Muscle layer of duodenum (tissue), 2 donors: Measurements from ENCODE around the gene CACNA2D3.

ENCODE experiments used
- H3K27ac ChIP-seq: one replicate; pipeline ENCODE4 v1.7.0; 2013; ENCODE audit warnings: mild to moderate bottlenecking, low read length
- H3K27me3 ChIP-seq: one replicate; pipeline ENCODE4 v1.7.0; 2013; ENCODE audit warnings: low read depth, mild to moderate bottlenecking, control low read depth, low read length
- H3K36me3 ChIP-seq, 2 donors: one replicate each; pipeline ENCODE4 v1.7.0; 2013; ENCODE audit warnings: low read length in 2 of 2, control low read depth in 1 of 2, mild to moderate bottlenecking in 1 of 2; ENCODE audit not compliant: insufficient read depth in 2 of 2, control insufficient read depth in 1 of 2
- H3K4me1 ChIP-seq, 2 donors: one replicate each; pipeline ENCODE4 v1.7.0; 2013; ENCODE audit warnings: low read length in 2 of 2, mild to moderate bottlenecking in 2 of 2, control low read depth in 1 of 2, moderate library complexity in 1 of 2; ENCODE audit not compliant: insufficient read depth in 2 of 2, control insufficient read depth in 1 of 2
- H3K4me3 ChIP-seq, 2 donors: one replicate each; pipeline ENCODE4 v1.7.0; 2013; ENCODE audit warnings: low read length in 2 of 2, low read depth in 1 of 2, mild to moderate bottlenecking in 1 of 2
- H3K9me3 ChIP-seq, 2 donors: one replicate each; pipeline ENCODE4 v1.7.0; 2013; ENCODE audit warnings: low read length in 2 of 2, control low read depth in 1 of 2, mild to moderate bottlenecking in 1 of 2; ENCODE audit not compliant: control insufficient read depth in 1 of 2
- donor health status: healthy.

The CACNA2D3 gene

GRCh38 chr3:54173371-54173770, 51.0 kb downstream of the CACNA2D3 start:
- Histone ChIP-seq H3K4me3 (no peak overlapping the region), H3K27ac (no peak overlapping the region), H3K9me3 (no peaks in the 10 kb centered on the region), H3K36me3 (no peaks in the 10 kb centered on the region), H3K27me3 (no peaks in the 10 kb centered on the region), H3K4me1 (no peaks in the 10 kb centered on the region)

DNA sequence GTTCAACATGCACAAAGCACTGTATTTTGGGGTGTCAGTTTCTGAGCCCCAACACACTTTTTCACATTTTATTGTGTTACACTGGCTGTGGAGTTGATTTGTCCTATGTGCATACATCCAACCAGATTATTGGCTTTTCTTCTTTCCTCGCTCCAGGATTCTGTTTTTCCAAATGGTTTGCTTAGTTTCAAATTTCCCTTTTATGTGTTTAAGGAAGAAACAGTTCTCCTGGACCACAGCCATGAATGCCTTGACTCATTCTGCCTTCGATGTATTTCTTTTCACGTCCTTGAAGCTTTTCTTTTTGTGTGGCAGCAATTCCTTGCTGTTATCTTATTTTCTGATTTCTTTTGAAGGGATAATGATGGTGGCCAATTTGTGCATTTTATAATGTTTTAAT, 53.8 kb downstream of the CACNA2D3 start:
- H3K9me3 ChIP-seq = no peaks in the 10 kb centered on the region
- H3K27ac ChIP-seq = no peak overlapping the region
- no peak overlapping the region for H3K4me3 ChIP-seq
- no peaks in the 10 kb centered on the region for H3K4me1 ChIP-seq
- H3K27me3 ChIP-seq = no peaks in the 10 kb centered on the region
- H3K36me3 ChIP-seq = no peaks in the 10 kb centered on the region

DNA sequence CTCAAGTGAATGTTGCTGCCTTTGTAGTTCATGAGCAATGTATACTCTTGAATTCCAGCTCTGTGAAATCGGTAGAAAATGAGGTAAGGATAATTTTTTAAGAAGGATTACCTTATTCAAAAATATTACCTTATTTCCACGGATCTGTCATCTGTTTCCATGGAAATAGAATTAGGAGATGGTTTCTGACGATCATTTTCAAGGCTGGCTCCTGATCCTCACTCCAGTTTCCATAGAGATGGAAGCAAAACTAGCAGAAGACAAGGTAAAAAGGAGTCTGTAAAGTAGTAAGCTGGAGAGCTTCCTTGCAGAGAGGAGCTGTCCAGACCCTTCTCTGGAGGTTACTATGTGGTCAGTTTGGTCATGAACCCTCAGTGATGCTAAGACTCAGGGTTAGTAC, 55.5 kb downstream of the CACNA2D3 start:
- H3K36me3 ChIP-seq = no peaks in the 10 kb centered on the region
- H3K4me3 ChIP-seq = no peak overlapping the region
- no peaks in the 10 kb centered on the region for H3K27me3 ChIP-seq
- H3K27ac ChIP-seq = no peak overlapping the region
- no peaks in the 10 kb centered on the region for H3K4me1 ChIP-seq
- no peaks in the 10 kb centered on the region for H3K9me3 ChIP-seq

GRCh38 chr3:54178376-54178775, 56.0 kb downstream of the CACNA2D3 start:
- Histone ChIP-seq H3K27me3 (no peaks in the 10 kb centered on the region), H3K36me3 (no peaks in the 10 kb centered on the region), H3K9me3 (no peaks in the 10 kb centered on the region), H3K4me1 (no peaks in the 10 kb centered on the region), H3K27ac (no peak overlapping the region), H3K4me3 (no peak overlapping the region)

GRCh38 chr3:54180921-54181320, 58.6 kb downstream of the CACNA2D3 start:
- Histone ChIP-seq H3K9me3 (no peaks in the 10 kb centered on the region), H3K36me3 (no peaks in the 10 kb centered on the region), H3K27ac (no peak overlapping the region), H3K4me3 (no peak overlapping the region), H3K27me3 (no peaks in the 10 kb centered on the region), H3K4me1 (no peaks in the 10 kb centered on the region)

DNA sequence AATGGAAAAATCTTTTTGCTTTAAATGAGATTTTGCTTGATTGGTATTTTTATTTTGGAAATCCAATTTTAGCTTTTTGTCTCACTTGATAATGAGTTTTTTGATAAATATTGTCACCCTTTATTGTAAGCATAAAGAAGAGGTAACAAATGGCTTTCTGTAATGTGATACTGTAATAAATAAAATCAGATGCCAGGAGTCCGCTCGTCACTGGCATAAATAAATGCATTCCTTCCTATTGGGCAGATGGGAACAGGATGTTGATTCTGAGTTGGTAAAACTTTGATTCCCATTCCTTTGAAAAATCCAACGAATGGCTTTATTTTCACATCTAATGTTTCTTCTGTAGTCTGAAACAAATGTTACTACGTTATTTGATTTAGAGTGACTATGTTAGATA, 59.9 kb downstream of the CACNA2D3 start:
- H3K4me3 ChIP-seq = no peak overlapping the region
- H3K36me3 ChIP-seq = no peaks in the 10 kb centered on the region
- no peak overlapping the region for H3K27ac ChIP-seq
- H3K9me3 ChIP-seq = no peaks in the 10 kb centered on the region
- H3K4me1 ChIP-seq = no peaks in the 10 kb centered on the region
- no peaks in the 10 kb centered on the region for H3K27me3 ChIP-seq

DNA sequence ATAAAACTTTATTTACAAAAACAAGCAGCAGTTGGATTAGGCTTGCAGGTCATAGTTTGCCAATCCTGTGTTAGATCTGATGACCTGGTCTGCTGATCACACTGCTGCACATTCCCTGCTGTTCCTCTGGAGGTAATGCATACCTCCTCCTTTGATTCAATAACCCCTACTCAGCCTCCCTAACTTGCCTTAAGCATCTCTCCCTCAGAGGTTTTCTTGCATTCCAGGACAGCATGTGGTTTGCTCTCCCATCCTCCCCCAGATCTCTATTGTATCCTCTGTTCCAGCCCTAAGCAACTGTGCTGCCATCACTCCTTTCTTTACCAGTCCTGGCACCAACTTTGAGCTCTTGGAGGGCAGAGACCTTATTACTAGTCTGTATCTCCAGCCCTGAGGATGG, 63.4 kb downstream of the CACNA2D3 start:
- H3K27me3 ChIP-seq = no peaks in the 10 kb centered on the region
- no peak overlapping the region for H3K4me3 ChIP-seq
- no peaks in the 10 kb centered on the region for H3K36me3 ChIP-seq
- no peak overlapping the region for H3K27ac ChIP-seq
- no peaks in the 10 kb centered on the region for H3K9me3 ChIP-seq
- H3K4me1 ChIP-seq = no peaks in the 10 kb centered on the region

- H3K27me3 ChIP-seq = no peaks in the 10 kb centered on the region
- no peak overlapping the region for H3K4me3 ChIP-seq
- H3K4me1 ChIP-seq = no peaks in the 10 kb centered on the region
- no peak overlapping the region for H3K27ac ChIP-seq
- H3K36me3 ChIP-seq = no peaks in the 10 kb centered on the region
- H3K9me3 ChIP-seq = no peaks in the 10 kb centered on the region
These were observed 65.9 kb downstream of the CACNA2D3 start for GRCh38 chr3:54188176-54188791.

GRCh38 chr3:54191220-54191619, 68.9 kb downstream of the CACNA2D3 start:
- H3K36me3 ChIP-seq = no peaks in the 10 kb centered on the region

GRCh38 chr3:54192026-54192425, 69.7 kb downstream of the CACNA2D3 start:
- Histone ChIP-seq H3K27ac (no peak overlapping the region), H3K9me3 (no peaks in the 10 kb centered on the region), H3K36me3 (no peaks in the 10 kb centered on the region), H3K27me3 (no peaks in the 10 kb centered on the region), H3K4me3 (no peak overlapping the region), H3K4me1 (no peaks in the 10 kb centered on the region)

More at GRCh38 chr3:54191220-54191619, 68.9 kb downstream of the CACNA2D3 start:
- Histone ChIP-seq H3K27me3 (no peaks in the 10 kb centered on the region), H3K27ac (no peak overlapping the region), H3K4me3 (no peak overlapping the region), H3K4me1 (no peaks in the 10 kb centered on the region), H3K9me3 (no peaks in the 10 kb centered on the region)

DNA sequence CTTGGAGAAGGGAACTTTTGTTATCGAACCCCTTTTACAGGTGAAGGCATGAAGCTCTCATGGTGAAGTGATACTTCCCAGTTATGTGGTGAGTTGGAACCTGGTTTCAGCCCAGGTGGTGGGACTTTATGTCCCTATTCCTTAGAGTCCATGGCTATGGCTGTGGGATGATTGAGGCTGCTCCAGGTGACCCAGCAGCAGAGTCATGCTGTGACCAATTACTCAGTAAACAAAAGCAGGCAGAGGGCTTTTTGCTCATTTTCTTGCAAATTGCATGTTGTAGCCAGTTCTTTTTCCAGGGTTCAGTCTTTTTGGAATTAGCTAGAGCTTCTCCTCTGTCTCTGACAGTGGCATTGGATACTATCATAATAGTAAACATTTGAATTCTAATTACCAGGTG, 70.7 kb downstream of the CACNA2D3 start:
- no peak overlapping the region for H3K27ac ChIP-seq
- H3K4me1 ChIP-seq = no peaks in the 10 kb centered on the region
- H3K27me3 ChIP-seq = no peaks in the 10 kb centered on the region
- no peaks in the 10 kb centered on the region for H3K36me3 ChIP-seq
- no peak overlapping the region for H3K4me3 ChIP-seq
- no peaks in the 10 kb centered on the region for H3K9me3 ChIP-seq

- no peaks in the 10 kb centered on the region for H3K27me3 ChIP-seq
- no peak overlapping the region for H3K4me3 ChIP-seq
- no peaks in the 10 kb centered on the region for H3K36me3 ChIP-seq
- no peaks in the 10 kb centered on the region for H3K9me3 ChIP-seq
- no peak overlapping the region for H3K27ac ChIP-seq
- H3K4me1 ChIP-seq = no peaks in the 10 kb centered on the region
These were observed 74.1 kb downstream of the CACNA2D3 start for GRCh38 chr3:54196360-54196991.
